Fibroblast of mammary gland (primary cell): ENCODE measurements around the gene CKAP2L.

Experiments
- DNase-seq: peaks from one replicate; pipeline ENCODE4 v3.0.0-alpha.2; 2010; ENCODE audit warnings: low read depth
- H3K4me3 ChIP-seq: 2 replicates; pipeline ENCODE4 v1.5.1; 2011; ENCODE audit warnings: low read depth, mild to moderate bottlenecking, low read length, moderate library complexity; ENCODE audit not compliant: control insufficient read depth
- TF ChIP-seq, protein P1 (sequence below): conservative IDR thresholded peaks from 2 replicates; pipeline ENCODE4 v1.5.1; 2011; ENCODE audit warnings: low read depth, low read length, inconsistent platforms; ENCODE audit not compliant: control insufficient read depth, insufficient read depth

CKAP2L gene

DNA sequence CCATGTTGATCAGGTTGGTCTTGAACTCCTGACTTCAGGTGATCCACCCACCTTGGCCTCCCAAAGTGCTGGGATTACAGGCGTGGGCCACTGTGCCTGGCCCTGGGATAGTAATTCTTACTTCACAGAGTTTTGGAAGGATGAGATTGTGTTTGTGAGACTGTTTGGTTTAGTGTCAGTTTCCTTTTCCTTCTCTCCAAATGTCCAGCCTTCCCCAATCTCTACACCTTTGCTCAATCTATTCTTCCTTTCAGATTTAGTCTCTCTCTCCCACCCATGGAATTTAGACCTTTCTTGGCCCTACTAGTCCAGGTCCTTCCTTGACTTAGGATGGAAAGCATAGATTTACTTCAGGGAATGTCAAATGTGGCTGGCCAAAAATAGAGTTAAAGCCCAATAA, 32.1 kb upstream of the CKAP2L start:
- no peak overlapping the region for H3K4me3 ChIP-seq
- TF ChIP-seq, protein P1, sequence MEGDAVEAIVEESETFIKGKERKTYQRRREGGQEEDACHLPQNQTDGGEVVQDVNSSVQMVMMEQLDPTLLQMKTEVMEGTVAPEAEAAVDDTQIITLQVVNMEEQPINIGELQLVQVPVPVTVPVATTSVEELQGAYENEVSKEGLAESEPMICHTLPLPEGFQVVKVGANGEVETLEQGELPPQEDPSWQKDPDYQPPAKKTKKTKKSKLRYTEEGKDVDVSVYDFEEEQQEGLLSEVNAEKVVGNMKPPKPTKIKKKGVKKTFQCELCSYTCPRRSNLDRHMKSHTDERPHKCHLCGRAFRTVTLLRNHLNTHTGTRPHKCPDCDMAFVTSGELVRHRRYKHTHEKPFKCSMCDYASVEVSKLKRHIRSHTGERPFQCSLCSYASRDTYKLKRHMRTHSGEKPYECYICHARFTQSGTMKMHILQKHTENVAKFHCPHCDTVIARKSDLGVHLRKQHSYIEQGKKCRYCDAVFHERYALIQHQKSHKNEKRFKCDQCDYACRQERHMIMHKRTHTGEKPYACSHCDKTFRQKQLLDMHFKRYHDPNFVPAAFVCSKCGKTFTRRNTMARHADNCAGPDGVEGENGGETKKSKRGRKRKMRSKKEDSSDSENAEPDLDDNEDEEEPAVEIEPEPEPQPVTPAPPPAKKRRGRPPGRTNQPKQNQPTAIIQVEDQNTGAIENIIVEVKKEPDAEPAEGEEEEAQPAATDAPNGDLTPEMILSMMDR: no peak

GRCh38 chr2:112795774-112796173, 31.4 kb upstream of the CKAP2L start:
- TF ChIP-seq, protein P1: no peak
- no peak overlapping the region for H3K4me3 ChIP-seq
- no peak for DNase-seq

More for the DNA sequence above, 32.1 kb upstream of the CKAP2L start:
- DNase-seq: no peak

DNA sequence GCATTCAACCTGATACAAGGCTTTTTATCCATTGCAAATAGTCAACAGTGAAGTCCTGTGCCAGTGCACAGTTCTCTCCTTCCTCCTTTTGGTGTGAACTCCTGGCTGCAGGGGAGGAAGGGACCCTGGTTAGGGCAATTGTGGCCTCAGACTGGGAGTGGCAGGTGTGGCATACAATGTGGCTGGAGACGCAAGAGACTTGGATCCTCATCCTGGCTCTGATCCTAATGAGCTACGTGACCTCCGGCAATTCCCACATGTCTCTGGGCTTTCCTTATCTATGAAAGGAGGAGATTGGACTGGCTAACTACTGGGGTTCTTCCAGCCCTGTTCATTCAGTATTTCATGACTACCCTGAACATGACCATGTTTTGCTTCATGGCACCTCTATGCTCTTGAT, 30.4 kb upstream of the CKAP2L start:
- no peak for DNase-seq
- TF ChIP-seq, protein P1: no peak
- no peak overlapping the region for H3K4me3 ChIP-seq

GRCh38 chr2:112794131-112794733, 29.8 kb upstream of the CKAP2L start:
- TF ChIP-seq, protein P1: no peak
- no peak overlapping the region for H3K4me3 ChIP-seq
- DNase-seq: peak; percentile 93

DNA sequence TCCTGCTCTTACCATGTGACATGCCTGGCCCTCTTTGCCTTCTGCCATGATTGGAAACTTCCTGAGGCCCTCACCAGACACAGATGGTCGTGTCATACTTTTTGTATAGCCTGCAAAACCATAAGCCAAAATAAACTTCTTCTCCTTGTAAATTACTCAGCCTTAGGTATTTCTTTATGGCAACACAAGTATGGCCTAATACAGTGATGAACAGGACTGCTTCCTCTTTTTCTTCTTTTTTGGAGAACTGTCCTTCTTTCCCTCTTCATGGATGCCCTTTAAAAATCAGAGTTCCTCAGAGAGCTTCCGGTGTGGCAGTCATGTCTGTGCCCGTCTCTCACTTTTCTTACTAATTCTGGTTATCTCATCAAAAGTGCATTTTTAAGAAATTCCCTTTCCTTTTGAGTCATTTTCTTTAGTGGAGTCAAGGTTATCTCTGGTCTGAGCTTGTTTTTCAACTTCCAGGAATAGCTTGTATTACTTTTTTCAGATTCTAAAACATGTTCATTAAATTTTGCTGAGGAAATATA, 29.1 kb upstream of the CKAP2L start:
- H3K4me3 ChIP-seq: no peak overlapping the region
- TF ChIP-seq, protein P1: no peak
- peak; percentile 47 for DNase-seq

- no peak overlapping the region for H3K4me3 ChIP-seq
- DNase-seq: no peak
- TF ChIP-seq, protein P1: no peak
Observed at GRCh38 chr2:112792419-112792818, 28.0 kb upstream of the CKAP2L start.
